Keratinocyte (primary cell): ENCODE results near the gene TNFRSF11A.

Experiments
- CTCF ChIP-seq, 3 experiments: IDR thresholded peaks in 1 of 3; conservative IDR thresholded peaks in 1 of 3; optimal IDR thresholded peaks in 1 of 3; 2 replicates in 2 of 3; 3 replicates in 1 of 3; pipeline versions ENCODE3 to v1.5.1; 2011; ENCODE audit warnings: low read length in 3 of 3, mild to moderate bottlenecking in 3 of 3, moderate library complexity in 2 of 3, control low read depth in 1 of 3, inconsistent platforms in 1 of 3; ENCODE audit not compliant: insufficient read depth in 2 of 3; ENCODE audit errors: extremely low read depth in 1 of 3
- EZH2 ChIP-seq: IDR thresholded peaks from one replicate; pipeline ENCODE4 v1.6.1; 2012; ENCODE audit warnings: inconsistent platforms, mild to moderate bottlenecking, low read length, moderate library complexity

GRCh38 chr18:62387257-62387656 is 62.1 kb downstream of the TNFRSF11A start:
- TF ChIP-seq CTCF (optimal IDR thresholded peaks at IDR 0.05 in 1 of 3, IDR thresholded peaks at IDR 0.05 in 1 of 3, conservative IDR thresholded peaks at IDR 0.05 in 1 of 3; ENCODE audit: extremely low read depth in 1 of 3, insufficient read depth in 2 of 3, low read length in 3 of 3) (no peak), EZH2 (no peak)
